Esophagus mucosa (tissue), 1 donor: ENCODE data around the gene PRR14. TPM values are rescaled to one million over a fixed set of nuclear protein-coding genes. Genes with fewer than 3 reads are reported as not detected.

Experiments
- ATAC-seq: fragments of 200-7000 bp; cut with Tn5 transposase; one replicate; pipeline ENCODE4 v1.9.1; 2020
- total RNA-seq: library from RNA; stranded (reverse); gene quantifications from one replicate; pipeline ENCODE4 v1.2.4, GENCODE V29; 2023
- donor health status: DM: yes; HTN: yes; CAD: no.

PRR14 gene
- 27.0 TPM for total RNA-seq

- ATAC-seq, result peak; percentile 93
Measured at GRCh38 chr16:30650369-30651123, at the start of gene PRR14. TSS of gene PRR14 (plus strand) at chr16:30650960. CDS start at chr16:30651646, 686 bp downstream.

- ATAC-seq, result no peak
Measured at GRCh38 chr16:30601966-30602365, 48.8 kb upstream of the PRR14 start.

GRCh38 chr16:30602616-30603277 is 48.0 kb upstream of the PRR14 start:
- ATAC-seq, result peak; percentile 38

GRCh38 chr16:30603945-30604315 is 46.8 kb upstream of the PRR14 start:
- ATAC-seq, result no peak

DNA sequence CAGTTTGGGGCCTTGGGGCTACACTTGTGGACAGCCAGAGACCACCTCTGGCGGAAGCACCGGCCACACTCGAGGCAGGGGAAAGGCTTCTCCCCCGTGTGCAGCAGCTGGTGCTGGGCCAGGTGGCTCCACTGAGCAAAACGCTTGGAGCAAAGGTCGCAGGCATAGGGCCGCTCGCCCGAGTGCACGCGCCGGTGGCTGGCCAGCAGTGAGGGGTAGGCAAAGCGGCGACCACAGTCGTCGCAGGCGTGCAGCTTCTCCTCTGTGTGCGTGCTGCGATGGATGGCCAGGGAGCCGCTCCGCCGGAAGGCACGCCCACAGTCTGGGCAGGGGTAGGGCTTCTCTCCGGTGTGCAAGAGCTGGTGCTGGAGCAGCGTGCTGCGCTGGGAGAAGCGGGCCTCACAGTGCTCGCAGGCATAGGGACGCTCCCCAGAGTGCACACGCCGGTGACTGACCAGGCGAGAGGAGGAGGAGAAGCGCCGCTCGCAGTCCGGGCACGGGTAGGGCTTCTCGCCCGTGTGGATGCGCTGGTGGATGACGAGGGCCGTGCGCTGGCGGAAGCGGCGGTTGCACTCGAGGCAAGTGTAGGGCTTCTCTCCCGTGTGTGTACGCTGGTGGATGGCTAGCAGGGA is 46.3 kb upstream of the PRR14 start:
- peak; percentile 12 for ATAC-seq

DNA sequence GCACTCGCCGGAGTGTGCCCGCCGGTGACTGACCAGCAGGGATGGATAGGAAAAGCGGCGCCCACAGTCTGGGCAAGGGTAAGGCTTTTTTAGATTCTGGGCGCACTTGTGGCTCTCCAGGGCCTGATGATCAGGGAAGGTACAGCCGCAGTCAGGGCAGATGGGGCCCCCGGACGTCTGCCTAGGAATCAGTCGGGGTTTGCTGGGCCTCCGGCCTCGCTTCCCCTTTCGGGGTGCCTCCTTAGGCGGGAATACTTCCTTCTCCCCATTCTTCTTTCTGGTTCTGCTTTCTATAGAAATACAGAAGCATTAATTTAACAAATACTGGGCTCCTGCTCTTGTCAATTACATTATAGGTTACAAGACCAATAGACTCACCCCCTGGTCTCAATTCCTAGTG is 45.6 kb upstream of the PRR14 start:
- ATAC-seq, result no peak

GRCh38 chr16:30606004-30606403 is 44.8 kb upstream of the PRR14 start:
- no peak for ATAC-seq

- ATAC-seq, result peak; percentile 70
Measured at GRCh38 chr16:30609002-30609925, 41.5 kb upstream of the PRR14 start.

- peak; percentile 97 for ATAC-seq
Measured at GRCh38 chr16:30609926-30610839, 40.6 kb upstream of the PRR14 start, which contains the start of gene ZNF689. TSS of gene ZNF689 (minus strand) at chr16:30610389. CDS start at chr16:30610041, 348 bp downstream.

GRCh38 chr16:30615358-30616091 is 35.2 kb upstream of the PRR14 start:
- peak; percentile 75 for ATAC-seq

DNA sequence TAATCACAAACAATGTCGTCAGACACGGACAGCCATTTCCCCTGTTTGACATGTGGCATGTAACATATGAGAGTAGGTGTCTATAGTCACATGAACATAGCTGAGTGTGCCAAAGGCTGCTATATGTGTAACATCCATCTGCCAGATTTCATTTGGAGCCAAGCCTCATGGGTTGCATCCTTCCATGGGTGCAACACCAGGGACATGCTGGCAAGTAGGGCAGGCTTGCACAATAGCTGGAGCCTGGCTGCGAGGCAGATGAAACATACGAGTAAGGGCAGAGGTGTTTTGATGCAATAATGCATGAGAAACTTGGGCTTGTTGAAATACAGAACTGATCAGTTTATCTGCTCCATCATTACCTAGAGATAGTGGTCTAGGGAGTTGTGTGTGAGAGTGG is 31.6 kb upstream of the PRR14 start:
- ATAC-seq, result no peak

- ATAC-seq, result no peak
Measured at GRCh38 chr16:30619638-30620037, 31.1 kb upstream of the PRR14 start.

DNA sequence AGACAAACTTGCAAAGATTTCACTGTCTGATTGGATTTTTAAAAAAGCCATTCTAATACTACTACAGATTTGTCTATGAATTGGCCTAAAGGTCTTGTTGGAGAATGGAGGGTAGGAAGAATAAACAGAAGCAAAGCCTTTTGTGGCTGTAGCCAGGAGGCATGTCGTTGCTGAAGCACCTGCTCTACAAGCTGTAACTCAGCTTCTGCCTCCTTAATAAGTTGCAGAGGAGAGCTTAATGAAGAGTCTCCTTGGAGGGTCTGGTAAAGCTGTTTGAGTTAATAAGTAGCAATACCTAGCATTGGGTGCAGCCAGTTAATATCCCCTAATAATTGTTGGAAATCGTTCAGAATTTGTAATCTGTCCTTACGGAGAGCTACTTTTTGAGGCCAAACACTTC is 30.6 kb upstream of the PRR14 start:
- no peak for ATAC-seq

DNA sequence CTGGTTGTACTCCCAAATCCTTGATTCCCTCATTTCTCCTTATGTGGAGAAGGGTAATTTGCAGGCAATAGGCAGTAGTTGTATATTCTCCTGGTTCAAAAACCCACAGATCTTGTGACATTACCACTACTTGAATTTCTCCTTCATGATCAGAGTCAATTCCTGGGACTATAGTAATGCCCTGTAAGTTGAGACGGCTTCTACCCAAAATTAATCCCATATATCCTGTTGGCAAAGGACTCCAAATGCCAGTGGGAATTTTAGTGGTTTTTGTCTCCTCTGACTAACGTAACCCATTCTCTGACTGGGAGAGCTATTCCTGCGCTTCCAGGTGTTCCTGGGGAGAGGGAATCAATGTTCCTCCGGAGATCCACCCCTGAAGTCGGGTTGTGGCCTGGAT is 29.0 kb upstream of the PRR14 start:
- no peak for ATAC-seq

DNA sequence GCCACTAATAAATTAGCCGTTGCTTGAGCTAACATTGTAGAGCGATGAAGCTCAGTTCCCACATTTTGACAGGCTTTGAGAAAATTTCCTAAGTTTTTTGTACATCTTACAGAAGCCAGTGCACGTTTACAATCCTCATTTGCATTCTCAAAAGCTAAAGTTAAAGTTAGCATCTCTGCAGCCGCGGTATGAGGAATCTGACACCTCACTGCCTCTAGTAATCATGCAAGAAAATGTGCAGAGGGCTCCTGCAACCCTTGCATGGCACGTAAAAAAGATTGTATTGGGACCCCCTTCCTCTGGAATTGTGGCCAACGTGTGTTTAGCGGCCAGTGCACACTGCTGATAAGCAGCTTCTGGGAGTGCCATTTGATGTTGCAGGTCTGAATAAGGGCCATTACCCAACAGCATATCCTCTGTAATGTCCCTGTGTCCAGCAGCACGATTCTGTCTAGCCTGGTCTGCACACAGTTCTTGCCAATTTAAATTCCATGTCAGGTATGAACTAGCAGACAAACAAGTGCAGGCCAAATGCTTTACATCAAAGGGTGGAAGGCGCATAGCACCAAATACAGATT is 28.2 kb upstream of the PRR14 start:
- ATAC-seq, result no peak

- no peak for ATAC-seq
Measured at GRCh38 chr16:30623536-30624283, 27.1 kb upstream of the PRR14 start.

GRCh38 chr16:30626236-30626635 is 24.5 kb upstream of the PRR14 start:
- no peak for ATAC-seq

DNA sequence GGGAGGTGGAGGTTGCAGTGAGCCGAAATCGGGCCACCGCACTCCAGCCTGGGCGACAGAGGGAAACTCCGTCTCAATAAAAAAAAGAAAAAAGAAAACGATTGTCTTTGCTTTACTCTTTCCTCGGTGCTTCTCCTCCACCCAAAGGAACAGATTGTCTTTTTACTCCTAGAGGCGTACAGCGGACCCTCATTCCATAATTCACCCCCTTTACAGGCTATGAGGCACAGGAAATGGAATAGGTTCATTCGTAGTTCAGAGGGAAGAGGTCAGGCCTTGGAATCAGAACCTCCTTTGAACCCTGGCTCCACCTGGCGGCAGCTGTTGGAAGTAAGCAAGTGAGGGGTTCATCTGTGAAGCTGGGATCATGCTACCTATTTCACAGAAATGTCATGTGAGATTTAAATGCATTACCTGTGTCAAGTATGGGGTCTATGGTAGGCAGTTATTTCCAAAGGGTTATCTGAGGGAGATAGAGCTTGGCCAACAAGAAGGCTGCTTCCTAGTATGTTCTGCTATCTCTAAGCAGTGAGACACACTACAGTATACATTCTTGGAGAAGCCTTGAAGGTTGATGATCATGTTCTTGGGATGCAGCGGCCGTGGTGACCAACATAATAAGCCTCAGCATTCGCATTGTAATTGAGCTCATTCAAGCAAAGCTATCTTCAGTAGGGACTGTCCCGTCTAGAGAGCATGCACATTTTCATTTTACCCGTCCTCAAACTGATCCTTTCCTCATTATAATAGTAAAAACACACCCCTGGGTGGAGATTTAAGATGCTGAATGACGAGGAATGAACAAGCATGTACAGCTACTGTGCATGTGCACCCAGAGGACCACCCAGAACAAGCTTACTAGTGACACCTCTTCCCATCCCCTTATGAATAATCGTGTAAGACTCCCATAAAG is 21.9 kb upstream of the PRR14 start:
- peak; percentile 84 for ATAC-seq
